ENCODE measurements around the gene YJEFN3. TPM values are rescaled to one million over a fixed set of nuclear protein-coding genes. Genes with fewer than 3 reads are reported as not detected.

YJEFN3 gene
- total RNA-seq, 1 experiment from 2014 or later: 0.69 TPM

GRCh38 chr19:19552798-19553197 is 24.1 kb downstream of the YJEFN3 start:
- no peak for DNase-seq (ENCODE audit: low read depth)

GRCh38 chr19:19553670-19554069 is 25.0 kb downstream of the YJEFN3 start:
- DNase-seq (ENCODE audit: low read depth): no peak

- no peak for DNase-seq (ENCODE audit: low read depth)
Measured at GRCh38 chr19:19554074-19555023, 25.6 kb downstream of the YJEFN3 start.

DNA sequence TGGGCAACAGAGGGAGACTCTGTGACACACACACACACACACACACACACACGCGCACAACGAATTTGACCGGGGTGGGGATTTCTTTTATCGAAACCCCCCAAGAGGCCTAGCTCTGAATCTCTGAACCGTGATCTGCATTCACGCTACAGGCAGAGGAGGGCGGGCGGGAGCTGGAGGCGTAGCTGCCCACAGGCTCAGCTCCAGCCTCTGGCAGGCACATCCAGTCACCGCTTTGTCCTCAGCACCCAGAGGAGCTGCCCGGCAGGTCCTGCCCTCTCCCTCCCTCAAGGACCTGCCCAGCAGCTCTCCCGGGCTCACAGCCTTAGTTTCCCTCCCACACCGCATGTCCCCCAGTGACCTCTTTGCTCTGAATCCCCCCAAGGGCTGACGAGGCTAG is 29.3 kb downstream of the YJEFN3 start:
- DNase-seq (ENCODE audit: low read depth): no peak

GRCh38 chr19:19558636-19559035 is 29.9 kb downstream of the YJEFN3 start:
- no peak for DNase-seq (ENCODE audit: low read depth)

DNA sequence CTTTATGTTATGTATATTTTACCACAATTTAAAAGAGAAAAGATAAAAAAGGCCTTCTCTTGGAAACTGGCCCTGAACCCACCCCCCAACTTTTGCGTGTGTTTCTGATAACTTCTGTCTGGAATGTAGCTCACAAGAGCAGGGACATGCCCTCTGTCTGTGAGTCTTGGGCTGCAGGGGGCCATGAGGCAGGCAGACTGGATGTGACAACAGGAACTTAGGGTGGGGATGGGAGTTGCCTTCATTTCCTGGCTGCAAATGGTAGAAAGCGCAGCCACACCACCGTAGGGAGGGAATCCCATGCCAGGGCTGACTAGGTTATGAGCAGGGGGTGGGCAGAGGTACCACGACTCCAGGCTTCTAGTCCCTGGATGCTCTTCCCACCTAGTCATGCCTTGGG is 31.2 kb downstream of the YJEFN3 start:
- no peak for DNase-seq (ENCODE audit: low read depth)

- DNase-seq (ENCODE audit: low read depth): no peak
Measured at GRCh38 chr19:19561946-19562664, 33.4 kb downstream of the YJEFN3 start.

DNA sequence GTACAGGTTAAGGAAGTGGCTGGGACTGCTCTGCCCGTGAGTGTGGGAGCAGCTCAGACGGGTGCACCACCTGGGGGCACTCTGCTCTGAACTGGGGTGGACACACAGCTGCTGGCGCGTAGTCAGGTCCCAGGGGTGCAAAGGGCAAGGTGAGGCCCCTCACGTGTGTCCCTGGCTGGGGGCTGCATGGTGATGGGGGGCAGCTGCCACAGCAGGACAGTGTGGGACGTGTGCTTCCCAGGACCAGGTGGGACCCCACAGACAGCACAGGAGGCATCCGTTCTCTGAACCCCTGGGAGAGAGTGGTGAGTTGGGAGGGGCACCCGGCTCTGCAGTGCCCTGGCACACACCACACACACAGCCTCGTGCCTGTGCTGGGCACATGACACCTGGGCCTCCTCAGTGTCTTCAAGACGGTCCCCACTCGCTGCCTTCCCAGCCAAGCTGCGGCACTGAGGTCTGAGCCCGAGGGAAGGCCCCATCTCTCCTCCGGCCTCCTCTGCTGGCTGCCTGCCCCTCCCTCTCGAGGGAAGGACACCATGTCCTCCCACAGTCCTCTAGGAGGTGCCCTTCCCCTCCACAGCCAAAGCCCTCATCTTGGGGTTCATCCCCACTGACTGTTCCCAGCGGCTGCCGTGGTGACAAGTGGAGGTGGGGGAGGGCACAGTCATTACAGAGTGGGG is 34.1 kb downstream of the YJEFN3 start:
- DNase-seq (ENCODE audit: low read depth): no peak

GRCh38 chr19:19563348-19563848 is 34.7 kb downstream of the YJEFN3 start:
- no peak for DNase-seq (ENCODE audit: low read depth)

GRCh38 chr19:19566306-19566705 is 37.6 kb downstream of the YJEFN3 start:
- no peak for DNase-seq (ENCODE audit: low read depth)

DNA sequence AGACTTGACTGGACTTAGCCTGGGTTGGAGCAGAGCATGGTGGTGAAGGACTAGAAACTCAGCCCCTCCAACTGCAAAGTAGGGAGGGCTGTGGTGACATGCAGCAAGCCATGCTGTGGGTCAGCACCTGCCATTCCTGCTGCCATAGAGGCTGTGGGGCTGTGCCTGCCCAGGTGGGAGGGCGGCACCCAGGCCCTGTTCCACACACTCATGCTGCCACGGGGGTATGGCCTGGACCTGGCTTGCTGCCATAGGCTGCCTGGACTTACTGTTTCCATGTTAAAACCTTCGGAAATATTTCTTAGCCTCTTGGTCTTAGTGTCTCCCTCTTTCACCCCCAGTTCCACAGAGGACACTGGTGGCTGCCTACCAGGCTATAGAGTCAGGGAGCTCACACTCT is 38.7 kb downstream of the YJEFN3 start:
- DNase-seq (ENCODE audit: low read depth): no peak

GRCh38 chr19:19568802-19569756 is 40.4 kb downstream of the YJEFN3 start:
- DNase-seq (ENCODE audit: low read depth): no peak

DNA sequence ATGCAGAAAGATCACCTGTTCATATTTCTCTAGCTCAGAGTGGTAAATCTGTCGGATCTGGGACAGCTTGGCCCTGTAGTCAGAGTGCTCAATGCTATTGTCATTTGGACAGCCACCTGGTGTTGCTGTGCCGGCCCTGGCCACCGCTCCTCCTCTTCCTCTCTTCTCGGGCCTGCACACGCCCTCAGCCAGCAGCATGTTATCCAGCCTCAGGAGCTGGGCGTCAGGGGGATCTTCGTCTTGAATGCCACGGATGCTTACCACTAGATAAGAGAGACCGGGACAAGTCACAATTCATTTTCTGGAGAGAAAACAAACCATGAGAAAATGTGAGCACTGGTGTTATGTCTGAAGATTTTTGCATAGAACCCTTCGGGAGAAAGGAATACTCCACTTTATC is 41.9 kb downstream of the YJEFN3 start:
- DNase-seq (ENCODE audit: low read depth): no peak

DNA sequence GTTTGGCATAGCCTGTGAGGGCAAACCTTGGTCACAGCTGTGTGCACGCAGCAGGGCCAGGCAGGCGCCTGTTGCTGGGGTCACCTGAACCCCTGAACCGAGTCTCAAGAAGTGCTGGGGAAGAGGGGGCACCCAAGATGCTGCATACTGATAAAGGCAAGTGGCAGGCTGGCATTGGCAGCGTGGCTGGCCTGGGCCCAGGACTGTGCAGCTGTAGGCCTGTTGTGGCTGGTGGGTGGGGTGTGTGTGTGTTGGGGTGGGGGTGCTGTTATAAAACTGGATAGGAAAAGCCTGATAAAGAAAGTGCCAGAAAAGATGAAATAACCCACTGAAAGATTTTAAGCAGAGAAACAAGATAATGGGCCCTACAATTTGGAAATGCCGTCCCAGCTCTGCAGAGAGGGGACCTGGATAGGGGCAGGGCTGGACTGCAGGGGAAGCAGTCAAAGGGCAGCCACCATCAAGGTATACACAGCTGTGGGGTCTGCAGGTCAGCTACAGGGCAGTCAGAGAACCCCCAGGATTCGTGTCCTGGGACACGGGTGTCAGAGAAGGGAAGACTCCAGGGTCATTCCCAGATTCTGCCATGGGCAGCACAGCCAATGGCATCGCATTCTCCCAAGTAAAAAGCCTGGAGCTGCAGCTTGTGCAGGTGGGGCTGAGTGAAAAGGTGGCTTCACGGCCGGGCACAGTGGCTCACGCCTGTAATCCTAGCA is 42.5 kb downstream of the YJEFN3 start:
- DNase-seq (ENCODE audit: low read depth): no peak

DNA sequence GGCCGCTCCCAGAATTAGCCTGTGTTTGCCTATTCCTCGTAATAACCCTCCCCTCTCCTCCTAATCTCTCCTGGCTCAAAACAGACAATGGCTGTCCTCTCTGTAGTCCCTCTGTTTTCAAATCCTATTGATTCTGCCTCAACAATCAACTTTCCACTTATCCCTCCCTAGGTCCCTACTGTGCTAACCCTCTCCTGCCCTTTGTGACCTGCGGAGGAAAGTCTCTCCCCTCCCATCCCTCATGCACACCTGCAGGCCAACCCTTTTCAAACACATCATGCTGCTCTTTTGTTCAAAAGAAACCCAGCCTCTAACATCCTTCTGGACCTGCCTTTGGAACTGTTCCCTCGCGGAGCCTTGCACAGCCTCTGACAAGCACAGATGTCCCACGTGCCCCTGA is 46.7 kb downstream of the YJEFN3 start:
- DNase-seq (ENCODE audit: low read depth): no peak

DNA sequence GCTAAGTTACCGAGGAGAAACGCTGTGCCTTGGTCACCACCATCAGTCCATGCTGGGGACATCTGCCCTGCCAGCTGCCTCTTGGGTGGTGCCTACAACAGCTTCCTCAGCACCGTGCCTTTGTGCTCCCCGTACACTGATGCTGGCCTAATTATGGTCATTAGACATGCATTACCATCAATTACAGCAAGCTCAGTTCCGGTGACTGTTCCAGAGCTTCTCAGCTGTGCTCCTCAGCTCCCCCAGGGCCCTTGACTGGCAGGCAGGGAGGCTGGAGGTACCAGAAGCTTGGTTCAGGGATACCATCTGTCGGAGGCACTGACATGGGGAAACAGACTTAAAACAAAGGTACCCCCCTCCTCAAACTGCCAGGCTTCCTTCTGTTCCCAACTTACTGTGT is 49.5 kb downstream of the YJEFN3 start:
- DNase-seq (ENCODE audit: low read depth): no peak

DNA sequence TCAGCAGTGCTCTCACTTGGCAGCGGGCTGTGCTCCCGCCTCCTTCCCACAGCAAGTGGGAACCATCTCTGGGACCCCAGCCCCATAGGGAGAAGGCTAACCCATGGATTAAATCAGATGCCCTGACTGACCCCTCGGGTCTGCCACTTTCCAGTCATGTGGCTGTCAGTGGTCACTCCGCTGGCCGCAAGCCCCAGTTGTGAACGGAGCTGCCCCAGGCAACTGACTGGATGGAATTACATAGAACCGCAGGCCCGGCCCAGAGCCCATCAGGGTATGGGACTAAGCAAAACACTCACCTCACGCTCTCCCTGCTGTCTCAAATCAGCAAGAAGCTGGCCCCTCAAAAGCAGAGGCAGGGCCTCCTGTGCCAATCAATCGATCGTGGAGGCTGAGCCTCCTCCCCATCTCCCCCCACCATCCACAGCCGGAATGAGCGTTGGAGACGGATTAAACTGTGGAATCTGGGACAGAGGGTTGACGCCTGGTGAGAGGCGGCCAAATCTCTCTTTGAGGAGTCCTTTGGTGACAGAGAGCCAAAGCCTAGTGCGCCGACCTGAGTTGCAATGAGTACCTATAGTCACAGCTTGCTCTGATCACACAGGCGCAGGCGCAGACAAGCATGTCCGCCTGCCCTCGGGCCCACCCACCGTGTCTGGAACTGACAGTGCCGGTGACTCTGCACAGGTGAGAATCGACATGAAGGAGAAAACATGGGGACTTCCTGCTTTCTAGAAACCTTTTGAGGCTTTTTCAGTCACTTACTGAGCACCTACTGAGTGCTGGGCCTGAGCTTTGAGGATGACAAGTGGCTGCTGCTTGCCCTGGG is 51.0 kb downstream of the YJEFN3 start:
- DNase-seq (ENCODE audit: low read depth): no peak

DNA sequence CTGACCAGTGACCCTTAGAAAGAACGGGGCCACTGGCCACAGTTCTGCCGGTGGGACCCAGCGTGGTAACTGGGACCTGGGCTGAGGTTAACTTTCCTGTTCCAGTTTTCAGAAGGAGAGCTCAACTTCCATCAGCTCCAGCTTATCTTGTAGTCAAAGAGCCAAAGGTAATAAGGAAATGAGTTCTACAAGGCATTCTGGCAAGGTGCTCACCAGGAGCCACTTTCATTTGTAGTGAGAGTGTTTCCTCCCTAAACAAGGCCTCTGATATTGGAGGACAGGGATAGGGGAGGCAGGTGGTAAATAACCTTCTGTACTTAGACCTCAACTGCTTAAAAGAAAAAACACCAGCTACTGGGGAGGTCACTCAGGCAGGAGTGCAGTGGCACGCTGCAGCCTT is 51.7 kb downstream of the YJEFN3 start:
- no peak for DNase-seq (ENCODE audit: low read depth)

GRCh38 chr19:19581391-19581790 is 52.7 kb downstream of the YJEFN3 start:
- no peak for DNase-seq (ENCODE audit: low read depth)

All from LHCN-M2 (cell line).